H9 (cell line): ENCODE results near the gene TELO2. TPM values are rescaled to one million over a fixed set of nuclear protein-coding genes. Genes with fewer than 3 reads are reported as not detected.

Source experiments
- DNase-seq: peaks from one replicate; pipeline ENCODE4 v3.0.0-alpha.2; 2017
- H2AFZ ChIP-seq: one replicate; pipeline ENCODE4 v1.6.1; 2013; ENCODE audit warnings: mild to moderate bottlenecking, low read length, control low read depth, moderate library complexity
- H2AK5ac ChIP-seq: 2 replicates; pipeline ENCODE4 v1.6.1; 2013; ENCODE audit warnings: low read length, control low read depth, mixed read lengths; ENCODE audit not compliant: insufficient read length
- H2BK120ac ChIP-seq: one replicate; pipeline ENCODE4 v1.6.1; 2013; ENCODE audit warnings: low read depth, mild to moderate bottlenecking, low read length, control low read depth, inconsistent platforms; ENCODE audit not compliant: poor library complexity, severe bottlenecking
- H2BK12ac ChIP-seq: 2 replicates; pipeline ENCODE4 v1.6.1; 2013; ENCODE audit warnings: low read length, control low read depth, mixed read lengths, low read depth; ENCODE audit not compliant: insufficient read length
- H2BK15ac ChIP-seq: 2 replicates; pipeline ENCODE4 v1.6.1; 2013; ENCODE audit warnings: low read depth, low read length, control low read depth
- H2BK20ac ChIP-seq: one replicate; pipeline ENCODE4 v1.6.1; 2013; ENCODE audit warnings: low read depth, mild to moderate bottlenecking, low read length, control low read depth, inconsistent platforms; ENCODE audit not compliant: poor library complexity, severe bottlenecking
- H2BK5ac ChIP-seq: 2 replicates; pipeline ENCODE4 v1.6.1; 2013; ENCODE audit warnings: low read length, control low read depth, mixed read lengths; ENCODE audit not compliant: insufficient read length
- H3K14ac ChIP-seq: 2 replicates; pipeline ENCODE4 v1.6.1; 2013; ENCODE audit warnings: low read length, control low read depth; ENCODE audit not compliant: insufficient read depth
- H3K18ac ChIP-seq: 2 replicates; pipeline ENCODE4 v1.6.1; 2013; ENCODE audit warnings: low read depth, mild to moderate bottlenecking, mixed read lengths, low read length, control low read depth; ENCODE audit not compliant: insufficient read length
- H3K23ac ChIP-seq: 2 replicates; pipeline ENCODE4 v1.6.1; 2013; ENCODE audit warnings: low read length, control low read depth, mixed read lengths, low read depth; ENCODE audit not compliant: insufficient read length
- H3K23me2 ChIP-seq: 2 replicates; pipeline ENCODE4 v1.6.1; 2013; ENCODE audit warnings: low read depth, mild to moderate bottlenecking, mixed read lengths, low read length, control low read depth; ENCODE audit not compliant: insufficient read length, poor library complexity, severe bottlenecking
- H3K27ac ChIP-seq: 2 replicates; pipeline ENCODE4 v1.5.1; 2013; ENCODE audit warnings: low read length, control low read depth, mixed read lengths, low read depth; ENCODE audit not compliant: insufficient read length
- H3K27me3 ChIP-seq: 2 replicates; pipeline ENCODE4 v1.6.1; 2013; ENCODE audit warnings: low read length, control low read depth, inconsistent platforms; ENCODE audit not compliant: insufficient read depth
- H3K4ac ChIP-seq: 2 replicates; pipeline ENCODE4 v1.6.1; 2013; ENCODE audit warnings: low read depth, mild to moderate bottlenecking, control low read depth, inconsistent platforms, low read length, moderate library complexity
- H3K4me1 ChIP-seq: 2 replicates; pipeline ENCODE4 v1.6.1; 2013; ENCODE audit warnings: low read length, control low read depth, inconsistent platforms; ENCODE audit not compliant: insufficient read depth
- H3K4me2 ChIP-seq: 2 replicates; pipeline ENCODE4 v1.6.1; 2013; ENCODE audit warnings: low read length, control low read depth, mixed read lengths; ENCODE audit not compliant: insufficient read length, insufficient read depth
- H3K56ac ChIP-seq: 2 replicates; pipeline ENCODE4 v1.6.1; 2013; ENCODE audit warnings: low read depth, mild to moderate bottlenecking, mixed read lengths, low read length, control low read depth; ENCODE audit not compliant: insufficient read length
- H3K79me1 ChIP-seq: 2 replicates; pipeline ENCODE4 v1.6.1; 2013; ENCODE audit warnings: low read depth, mild to moderate bottlenecking, moderate library complexity, low read length, control low read depth, inconsistent platforms; ENCODE audit not compliant: insufficient read depth, poor library complexity, severe bottlenecking
- H3K79me2 ChIP-seq: 2 replicates; pipeline ENCODE4 v1.6.1; 2013; ENCODE audit warnings: low read length, control low read depth, inconsistent platforms; ENCODE audit not compliant: insufficient read depth
- H3K9ac ChIP-seq: 2 replicates; pipeline ENCODE4 v1.6.1; 2013; ENCODE audit warnings: low read length, control low read depth, mixed read lengths; ENCODE audit not compliant: insufficient read length; ENCODE audit errors: extremely low read depth
- H3K9me3 ChIP-seq: one replicate; pipeline ENCODE4 v1.6.1; 2013; ENCODE audit warnings: low read depth, low read length, inconsistent platforms; ENCODE audit not compliant: control insufficient read depth
- H3T11ph ChIP-seq: one replicate; pipeline ENCODE4 v1.6.1; 2013; ENCODE audit warnings: mild to moderate bottlenecking, low read length, control low read depth, inconsistent platforms
- H4K20me1 ChIP-seq: one replicate; pipeline ENCODE4 v1.6.1; 2013; ENCODE audit not compliant: control insufficient read depth, insufficient read length, insufficient read depth
- H4K5ac ChIP-seq: 2 replicates; pipeline ENCODE4 v1.6.1; 2013; ENCODE audit warnings: low read depth, mild to moderate bottlenecking, mixed read lengths, low read length, control low read depth; ENCODE audit not compliant: insufficient read length
- H4K8ac ChIP-seq: replicated peaks from 2 replicates; pipeline ENCODE4 v1.6.1; 2013; ENCODE audit warnings: low read length, control low read depth, mixed read lengths, low read depth; ENCODE audit not compliant: insufficient read length
- H4K91ac ChIP-seq: 2 replicates; pipeline ENCODE4 v1.6.1; 2013; ENCODE audit warnings: low read depth, mild to moderate bottlenecking, moderate library complexity, mixed read lengths, low read length, control low read depth; ENCODE audit not compliant: insufficient read length
- H3K27ac Mint-ChIP-seq, 3 experiments: 2 replicates in 2 of 3; 3 replicates in 1 of 3; pipeline ENCODE4 v1.8.0; 2020 to 2021; ENCODE audit warnings: mixed read lengths in 3 of 3, mild to moderate bottlenecking in 1 of 3, moderate library complexity in 1 of 3
- H3K27me3 Mint-ChIP-seq: 2 replicates; pipeline ENCODE4 v1.8.0; 2021; ENCODE audit warnings: low read depth, mild to moderate bottlenecking, moderate library complexity, mixed read lengths
- H3K36me3 Mint-ChIP-seq, 3 experiments: 2 replicates in 2 of 3; 3 replicates in 1 of 3; pipeline ENCODE4 v1.8.0; 2020 to 2021; ENCODE audit warnings: low read depth in 3 of 3, mixed read lengths in 3 of 3; ENCODE audit not compliant: insufficient read depth in 1 of 3
- H3K4me1 Mint-ChIP-seq, 2 experiments: 2 replicates each; pipeline ENCODE4 v1.8.0; 2020; ENCODE audit warnings: mixed read lengths in 2 of 2
- H3K4me3 Mint-ChIP-seq, 2 experiments: 2 replicates in 1 of 2; 3 replicates in 1 of 2; pipeline ENCODE4 v1.8.0; 2020 to 2021; ENCODE audit warnings: mild to moderate bottlenecking in 2 of 2, mixed read lengths in 2 of 2, moderate library complexity in 1 of 2
- H3K9me3 Mint-ChIP-seq, 2 experiments: 2 replicates in 1 of 2; 3 replicates in 1 of 2; pipeline ENCODE4 v1.8.0; 2020; ENCODE audit warnings: mild to moderate bottlenecking in 2 of 2, mixed read lengths in 2 of 2, moderate library complexity in 1 of 2
- CTCF ChIP-seq: fragments of 200-600 bp; sonication (generic); conservative IDR thresholded peaks from 3 replicates; pipeline ENCODE4 v1.8.0; 2021; ENCODE audit warnings: antibody characterized with exemption, mild to moderate bottlenecking
- WGBS: extraction: QIAGEN DNeasy Blood & Tissue Kit; methylation state at CpG from one replicate; pipeline ENCODE4 v1.1.7; 2013; ENCODE audit warnings: missing lambda C conversion rate, low lambda C conversion rate, mixed read lengths; ENCODE audit not compliant: insufficient read length; ENCODE audit errors: extremely low coverage; 5-methylcytosine and 5-hydroxymethylcytosine counted together
- total RNA-seq: library from RNA; stranded (reverse); gene quantifications from 2 replicates; pipeline ENCODE4 v1.2.1, GENCODE V29; 2021

The TELO2 gene
- total RNA-seq, 1 experiment from 2014 or later: 98.9 TPM

- H3K27me3 Mint-ChIP-seq: no peaks in the 10 kb centered on the region
- Histone ChIP-seq H3K56ac (no peak within 1 kb of the TSS), H3K23me2 (no peaks in the 10 kb centered on the region), H3K27ac (no peak within 1 kb of the TSS), H4K20me1 (no peaks in the 10 kb centered on the region), H3K14ac (no peak within 1 kb of the TSS; the same call in 1 of the 2 replicates), H3K27me3 (no peaks in the 10 kb centered on the region; the same call in 1 of the 2 replicates), H3T11ph (no peak within 1 kb of the TSS), H3K79me2 (no peaks in the 10 kb centered on the region), H2BK12ac (no peak within 1 kb of the TSS), H3K4me1 (no peaks in the 10 kb centered on the region), H3K18ac (no peak within 1 kb of the TSS), H2BK5ac (no peak within 1 kb of the TSS), H2BK15ac (no peak within 1 kb of the TSS), H2BK20ac (no peak within 1 kb of the TSS), H3K79me1 (no peaks in the 10 kb centered on the region), H2BK120ac (no peak within 1 kb of the TSS), H4K91ac (no peak within 1 kb of the TSS), H2AK5ac (no peak within 1 kb of the TSS), H4K5ac (no peak within 1 kb of the TSS), H2AFZ (no peak within 1 kb of the TSS), H3K23ac (no peak within 1 kb of the TSS), H3K4me2 (no peak within 1 kb of the TSS), H3K9ac (no peak within 1 kb of the TSS), H4K8ac (no peak within 1 kb of the TSS), H3K9me3 (no peaks in the 10 kb centered on the region), H3K4ac (no peak within 1 kb of the TSS)
- no CpG with 5 or more reads among the region's 27 CpGs for WGBS
- no peaks in the 10 kb centered on the region for H3K4me1 Mint-ChIP-seq
- H3K4me3 Mint-ChIP-seq: no peak within 1 kb of the TSS
- H3K36me3 Mint-ChIP-seq: no peaks in the 10 kb centered on the region; a peak in 1 of 7 replicates
- no peaks in the 10 kb centered on the region for H3K9me3 Mint-ChIP-seq
- no peak for TF ChIP-seq CTCF
- no peak within 1 kb of the TSS; a peak in 1 of 7 replicates for H3K27ac Mint-ChIP-seq
- no peak for DNase-seq
Measured at GRCh38 chr16:1533443-1533951, 40.3 kb downstream of the TELO2 start, which contains the start of gene TMEM204. Gene TMEM204, plus strand, starts transcription at chr16:1533666. Its CDS starts 610 bp downstream, at chr16:1534276.
